HG03457 (cell line): Measurements from ENCODE around the gene HIF3A.
"Not testable (repeated sequence)": the region's sequence is repeated elsewhere in the genome, so short reads cannot be mapped to it uniquely, and the experiment has no call there.

Experiments
- ATAC-seq: cut with Tn5 transposase; IDR thresholded peaks from one replicate; pipeline ENCODE4 v1.9.1; 2021; ENCODE audit warnings: moderate number of reproducible peaks; ENCODE audit not compliant: unreplicated experiment

Gene HIF3A

DNA sequence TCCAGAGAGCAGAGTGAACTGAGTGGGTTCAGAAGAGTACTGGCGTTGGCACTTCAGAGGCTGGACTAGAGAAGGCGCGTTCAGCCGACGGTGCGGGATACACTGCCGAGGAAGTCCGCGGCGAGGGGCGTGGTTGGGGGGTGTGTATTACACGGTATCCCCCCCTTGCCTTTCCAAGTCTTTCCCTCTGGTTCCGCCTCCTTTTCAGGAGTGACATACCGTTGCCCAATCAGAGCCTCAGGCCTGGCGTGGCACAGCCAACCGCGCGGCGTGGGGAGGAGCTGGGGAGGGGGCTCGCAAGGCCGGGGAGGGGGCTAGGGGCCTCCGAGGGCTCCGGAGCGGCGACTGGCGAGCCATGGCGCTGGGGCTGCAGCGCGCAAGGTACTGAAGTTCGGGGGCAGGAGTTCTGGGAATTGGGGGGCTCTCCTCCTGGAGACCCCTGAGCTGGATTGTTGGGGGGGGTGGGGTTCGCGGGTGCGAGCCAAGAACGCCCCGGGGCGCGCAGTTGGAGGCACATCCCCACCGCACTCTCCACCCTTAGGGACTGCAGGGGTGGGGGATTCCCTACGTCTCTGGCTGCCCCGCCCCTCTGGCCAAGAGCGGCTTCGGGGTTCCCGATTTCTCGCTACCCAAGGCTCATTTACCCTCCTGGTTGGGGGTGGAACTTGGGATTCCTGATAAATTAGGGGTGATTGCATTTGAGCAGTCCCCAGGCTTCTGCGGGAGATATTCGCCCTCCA, at the start of gene HIF3A:
Gene HIF3A (plus strand): TSS at position 321 of the 740 bp plus-strand sequence. CDS start 35 bp downstream, at position 356.
- no peak for ATAC-seq

DNA sequence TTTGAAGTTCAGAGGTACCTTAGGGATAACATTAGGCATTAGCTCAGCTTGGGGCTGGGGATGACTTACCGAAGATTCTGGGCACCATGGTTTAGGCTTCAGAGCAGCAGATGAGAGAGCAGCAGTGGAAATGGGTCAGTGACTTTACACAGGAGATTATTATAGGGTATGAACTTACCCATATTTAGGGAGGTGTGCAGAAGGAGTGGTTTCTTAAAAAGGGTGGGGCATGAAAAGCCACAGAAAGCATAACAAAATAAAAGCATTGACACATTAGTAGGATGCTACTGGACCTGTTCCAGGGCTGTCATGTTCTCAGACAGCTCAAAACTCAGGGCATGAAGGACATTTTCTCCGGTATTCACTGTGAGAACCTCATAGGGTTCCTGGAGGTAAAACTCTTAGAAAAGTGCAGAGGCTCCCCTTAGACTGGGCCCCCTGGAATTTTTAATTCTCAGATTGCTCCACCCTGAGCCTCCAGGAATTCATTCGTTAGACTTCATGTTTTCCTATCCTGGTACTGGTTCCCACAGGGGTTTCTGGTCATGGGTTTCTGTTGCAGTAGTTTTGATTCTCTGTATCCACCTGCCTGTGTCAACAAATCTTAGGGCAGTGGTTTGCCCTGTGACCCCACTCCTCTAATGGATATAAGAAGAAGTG, 46.6 kb upstream of the HIF3A start:
- ATAC-seq: no peak

DNA sequence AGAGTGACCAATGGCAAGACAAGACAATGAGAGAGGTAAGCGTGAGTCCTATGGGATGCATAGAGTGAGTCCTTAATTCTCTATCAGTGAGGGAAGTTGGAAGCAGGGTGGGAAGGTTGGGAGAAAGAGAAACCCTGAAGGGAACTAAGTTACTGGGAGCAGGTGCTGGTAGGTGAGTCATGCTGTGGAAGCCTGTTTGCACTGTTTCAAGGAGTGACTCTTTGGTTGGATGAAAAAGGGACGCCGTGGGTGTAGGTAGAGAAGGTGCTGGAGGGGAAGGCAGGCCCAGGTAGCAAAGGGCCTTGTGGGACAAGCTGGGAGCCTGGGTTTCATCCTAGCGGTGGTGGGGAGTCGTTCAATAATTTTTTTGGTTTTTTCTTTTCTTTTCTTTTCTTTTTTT, 45.4 kb upstream of the HIF3A start:
- ATAC-seq: no peak

DNA sequence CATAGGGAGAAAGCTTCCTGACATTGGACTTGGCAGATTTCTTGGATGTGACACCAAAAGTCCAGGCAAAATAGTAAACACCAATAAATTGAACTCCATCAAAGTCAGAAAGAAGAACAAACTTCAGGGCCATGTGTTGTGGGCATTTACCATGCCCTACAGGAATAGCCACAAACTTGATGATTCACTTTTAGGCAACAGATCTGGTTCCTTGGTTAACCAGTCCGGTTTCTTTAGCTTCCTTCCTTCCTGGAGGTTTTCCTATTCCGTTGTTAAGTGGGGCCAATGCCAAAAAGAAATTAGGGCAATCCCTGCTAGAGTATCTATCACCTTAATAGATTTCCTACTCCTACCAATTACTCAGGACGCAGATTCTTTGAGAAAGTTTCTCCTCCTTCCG, 42.1 kb upstream of the HIF3A start:
- ATAC-seq: no peak

DNA sequence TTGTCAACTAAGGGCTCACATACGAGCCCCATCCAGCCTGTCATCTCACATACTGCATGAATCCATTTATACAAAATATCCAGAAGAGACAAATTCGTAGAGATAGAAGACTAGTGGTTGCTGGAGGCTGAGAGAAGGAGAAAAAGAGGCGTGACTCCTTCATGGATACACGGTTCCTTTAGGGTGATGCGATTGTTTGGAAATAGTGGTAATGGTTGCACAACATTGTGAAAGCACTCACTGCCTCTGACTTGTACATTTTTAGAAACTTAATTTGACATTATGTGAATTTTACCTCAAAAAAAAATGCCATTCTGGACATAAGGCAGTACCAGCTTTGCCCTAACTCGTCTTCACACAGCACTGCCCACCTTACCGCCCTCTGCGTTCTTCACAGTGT, 40.0 kb upstream of the HIF3A start:
- ATAC-seq: no peak

DNA sequence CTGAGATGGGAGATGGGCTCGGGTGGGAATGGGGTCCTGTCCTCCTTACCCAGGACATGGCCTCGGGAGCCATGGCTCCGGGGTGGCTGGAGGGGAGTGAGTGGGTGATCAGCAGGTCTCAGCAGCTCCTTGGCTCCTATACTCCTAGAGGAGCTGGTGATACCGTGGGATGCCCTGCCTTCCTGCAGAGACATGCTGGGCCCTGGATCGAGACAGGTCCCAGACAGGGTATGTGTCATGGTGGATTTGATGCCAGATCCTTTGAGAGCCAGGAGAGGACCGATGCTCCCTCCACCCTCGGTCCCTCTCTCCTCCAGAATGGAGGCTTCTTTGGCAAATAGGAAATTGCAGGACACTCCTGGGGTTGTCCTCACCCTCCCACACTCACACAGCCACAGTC, 35.3 kb upstream of the HIF3A start:
- not testable (repeated sequence) for ATAC-seq

DNA sequence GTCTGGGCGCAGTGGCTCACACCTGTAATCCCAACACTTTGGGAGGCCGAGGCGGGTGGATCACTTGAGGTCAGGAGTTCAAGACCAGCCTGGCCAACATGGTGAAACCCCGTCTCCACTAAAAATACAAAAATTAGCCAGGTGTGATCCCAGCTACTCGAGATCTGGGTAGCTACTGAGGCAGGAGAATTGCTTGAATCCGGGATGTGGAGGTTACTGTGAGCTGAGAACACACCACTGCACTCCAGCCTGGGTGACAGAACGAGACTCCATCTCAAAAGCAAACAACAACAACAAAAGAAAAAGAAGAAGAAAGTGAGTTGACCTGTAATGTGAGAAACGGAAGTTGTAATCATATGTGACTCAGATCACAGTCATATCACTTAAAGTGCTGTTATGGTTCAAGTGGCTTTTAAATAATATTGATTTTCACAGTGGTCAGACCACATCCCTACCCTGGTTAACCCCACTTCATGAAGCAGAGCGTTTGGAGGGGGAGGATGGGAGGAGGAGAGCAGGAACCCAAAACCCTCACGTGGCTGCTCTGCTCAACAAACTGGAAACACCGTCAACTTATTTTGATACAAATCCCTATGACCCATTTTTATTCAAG, 34.1 kb upstream of the HIF3A start:
- ATAC-seq: not testable (repeated sequence)

DNA sequence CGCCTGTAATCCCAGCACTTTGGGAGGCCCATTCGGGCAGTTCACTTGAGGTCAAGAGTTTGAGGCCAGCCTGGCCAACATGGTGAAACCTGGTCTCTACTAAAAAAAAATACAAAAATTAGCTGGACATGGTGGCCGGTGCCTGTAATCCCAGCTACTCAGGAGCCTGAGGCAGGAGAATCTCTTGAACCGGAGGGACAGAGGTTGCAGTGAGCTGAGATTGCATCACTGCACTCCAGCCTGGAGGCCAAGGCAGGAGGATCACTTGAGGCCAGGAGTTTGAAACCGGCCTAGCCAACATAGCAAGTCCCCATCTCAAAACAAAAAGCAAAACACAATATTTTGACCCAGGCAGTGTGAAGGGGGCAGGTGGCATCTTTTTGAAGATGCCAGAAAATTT, 32.0 kb upstream of the HIF3A start:
- not testable (repeated sequence) for ATAC-seq

DNA sequence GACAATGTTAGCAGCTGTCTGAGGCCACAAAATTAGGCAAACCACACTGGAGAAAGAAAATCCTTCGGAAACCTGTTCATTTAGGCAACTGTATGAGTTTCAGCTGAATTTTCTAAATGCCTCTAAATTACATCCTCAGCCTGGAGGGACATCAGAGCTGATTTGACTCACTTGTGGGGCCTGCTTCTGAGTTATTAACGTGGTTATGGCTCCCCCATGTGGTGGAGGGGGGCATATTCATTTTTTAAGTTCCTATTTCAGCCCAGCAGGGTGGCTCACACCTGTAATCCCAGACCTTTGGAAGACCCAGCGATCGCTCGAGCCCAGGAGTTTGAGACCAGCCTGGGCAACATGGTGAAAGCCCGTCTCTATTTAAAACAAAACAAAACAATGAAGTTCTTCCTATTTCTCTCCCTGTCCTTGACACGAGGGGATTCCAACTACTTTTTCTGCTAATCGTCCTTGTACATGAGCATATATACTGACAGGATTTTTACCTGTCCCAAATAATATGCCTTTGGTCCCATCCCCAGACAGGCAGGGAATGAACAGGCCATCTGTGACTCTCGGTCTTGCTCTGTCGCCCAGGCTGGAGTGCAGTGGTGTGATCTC, 31.5 kb upstream of the HIF3A start:
- no peak for ATAC-seq

DNA sequence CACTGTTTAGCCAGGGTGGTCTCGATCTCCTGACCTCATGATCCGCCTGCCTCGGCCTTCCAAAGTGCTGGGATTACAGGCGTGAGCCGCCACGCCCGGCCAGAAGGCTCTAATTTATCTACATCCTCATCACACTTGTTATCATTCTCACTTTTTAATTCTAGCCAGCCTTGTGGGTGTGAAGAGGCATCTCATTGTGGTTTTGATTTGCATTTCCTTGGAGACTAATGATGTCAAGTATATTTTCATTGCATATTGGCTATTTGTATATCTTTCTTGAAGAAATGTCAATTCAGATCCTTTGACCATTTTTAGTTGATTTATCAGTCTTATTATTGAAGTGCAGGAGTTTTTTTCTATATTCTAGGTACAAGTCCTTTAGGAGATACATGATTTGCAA, 27.7 kb upstream of the HIF3A start:
- ATAC-seq: no peak

DNA sequence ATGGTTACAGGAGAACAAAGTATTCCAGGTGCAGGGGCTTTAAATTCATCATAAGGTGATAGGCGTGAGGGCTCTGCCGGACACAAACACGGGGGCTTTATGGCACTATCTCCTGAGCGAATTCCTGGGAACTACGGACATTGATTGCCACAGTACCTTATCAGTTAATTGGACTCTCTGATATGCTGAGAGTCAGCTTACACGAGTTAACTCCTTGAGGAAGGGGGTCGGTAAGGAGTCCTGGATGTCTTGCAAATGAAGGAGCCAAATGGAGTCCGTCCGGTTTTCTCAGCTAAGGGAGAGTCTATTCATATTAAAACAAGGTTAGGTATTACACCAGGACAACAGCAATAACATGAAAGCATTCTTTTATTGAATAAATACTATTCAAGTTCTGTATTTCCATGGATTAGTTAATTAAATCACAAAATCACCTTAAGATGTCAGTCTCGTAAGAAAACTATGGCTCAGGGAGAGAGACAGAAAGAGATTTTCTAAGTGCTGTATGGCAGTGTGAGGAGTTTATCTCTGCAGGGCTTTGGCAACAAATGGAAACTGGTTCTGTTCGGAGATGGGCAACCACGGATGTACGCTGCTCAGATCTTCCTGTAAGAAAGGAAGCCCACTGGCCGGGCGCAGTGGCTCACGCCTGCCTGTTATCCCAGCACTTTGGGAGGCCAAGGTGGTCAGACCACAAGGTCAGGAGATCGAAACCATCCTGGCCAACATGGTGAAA, 26.2 kb upstream of the HIF3A start:
- no peak for ATAC-seq

DNA sequence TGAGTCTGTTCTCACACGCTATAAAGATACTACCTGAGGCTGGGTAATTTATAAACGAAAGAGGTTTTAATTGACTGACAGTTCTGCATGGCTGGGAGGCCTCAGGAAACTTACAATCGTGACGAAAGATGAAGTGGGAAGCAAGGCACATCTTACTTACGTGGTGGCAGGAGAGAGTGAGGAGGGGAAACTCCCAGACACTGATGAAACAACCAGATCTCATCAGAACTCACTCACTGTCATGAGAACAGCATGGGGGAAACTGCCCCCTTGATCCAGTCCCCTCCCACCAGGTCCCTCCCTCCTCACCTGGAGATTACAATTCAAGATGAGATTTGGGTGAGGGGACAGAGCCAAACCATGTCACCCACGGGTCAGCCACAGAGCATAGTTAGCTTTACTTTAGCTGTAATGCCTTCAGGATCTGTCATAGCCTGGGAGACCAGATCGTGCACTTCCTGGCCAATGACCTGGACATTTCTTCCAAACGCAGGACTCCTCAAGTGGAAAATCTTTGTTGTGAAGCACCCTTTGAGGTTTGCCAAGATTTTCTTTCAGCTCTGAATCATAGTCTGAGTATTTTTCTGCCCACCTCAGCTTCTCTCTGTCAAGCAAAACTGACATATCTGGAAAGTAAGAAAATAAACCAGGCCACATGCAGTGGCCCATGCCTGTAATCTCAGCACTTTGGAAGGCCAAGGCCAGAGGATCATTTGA, 25.2 kb upstream of the HIF3A start:
- no peak for ATAC-seq

DNA sequence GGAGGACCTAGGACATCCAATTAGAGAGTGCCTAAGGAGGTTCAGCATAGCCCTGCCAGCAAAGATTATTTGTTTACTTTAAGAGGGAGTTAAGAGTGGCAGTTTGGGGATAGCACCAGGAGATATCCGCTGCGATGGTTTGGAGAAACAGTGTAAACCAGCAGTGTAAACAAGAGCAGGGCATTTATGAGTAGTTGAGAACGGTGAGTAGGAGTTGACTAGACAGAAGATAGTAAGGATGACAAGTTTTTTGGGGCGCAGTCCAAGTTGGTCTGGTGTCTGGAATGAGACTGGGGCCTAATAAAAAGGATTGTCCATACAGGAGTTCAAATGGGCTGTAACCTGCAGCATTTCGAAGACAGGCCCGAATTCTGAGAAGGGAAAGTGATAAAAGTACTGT, 22.9 kb upstream of the HIF3A start:
- ATAC-seq: not testable (repeated sequence)

DNA sequence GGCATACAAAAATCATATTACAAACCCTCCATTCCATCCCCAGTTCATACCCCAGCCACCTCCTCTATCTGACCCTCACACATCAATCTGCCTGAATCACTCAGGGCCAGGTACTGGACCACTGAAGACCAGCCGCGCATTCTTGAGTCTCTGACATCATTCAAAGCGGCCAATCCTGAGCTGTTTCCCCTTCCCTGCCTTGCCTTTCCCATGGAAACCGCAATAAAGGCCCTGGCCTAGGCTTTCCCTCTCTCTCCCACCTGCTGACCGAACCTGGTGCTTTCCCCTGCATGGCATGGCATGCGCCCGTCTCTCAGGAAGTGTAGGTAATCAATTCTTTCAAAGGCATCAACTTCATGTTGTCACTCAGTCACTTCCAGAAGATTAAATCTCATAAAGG, 17.7 kb upstream of the HIF3A start:
- ATAC-seq: no peak

DNA sequence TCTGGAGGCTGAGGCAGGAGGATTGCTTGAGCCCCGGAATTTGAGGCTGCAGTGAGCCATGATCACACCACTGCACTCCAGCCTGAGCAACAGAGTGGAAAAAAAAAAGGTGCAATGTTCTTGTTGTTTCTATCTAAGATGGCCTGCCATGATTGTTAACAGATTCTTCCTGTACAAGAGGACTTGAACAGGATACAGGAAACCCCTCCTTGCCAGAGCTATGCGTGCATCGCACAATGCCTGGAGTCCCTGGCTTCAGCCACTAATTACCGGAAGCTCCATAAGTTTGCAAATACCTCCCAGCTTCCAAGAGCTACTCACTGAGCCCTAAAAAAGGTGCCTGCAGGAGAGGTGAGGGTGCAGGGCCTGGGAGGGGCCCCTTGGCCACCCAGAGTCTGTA, 13.1 kb upstream of the HIF3A start:
- no peak for ATAC-seq

DNA sequence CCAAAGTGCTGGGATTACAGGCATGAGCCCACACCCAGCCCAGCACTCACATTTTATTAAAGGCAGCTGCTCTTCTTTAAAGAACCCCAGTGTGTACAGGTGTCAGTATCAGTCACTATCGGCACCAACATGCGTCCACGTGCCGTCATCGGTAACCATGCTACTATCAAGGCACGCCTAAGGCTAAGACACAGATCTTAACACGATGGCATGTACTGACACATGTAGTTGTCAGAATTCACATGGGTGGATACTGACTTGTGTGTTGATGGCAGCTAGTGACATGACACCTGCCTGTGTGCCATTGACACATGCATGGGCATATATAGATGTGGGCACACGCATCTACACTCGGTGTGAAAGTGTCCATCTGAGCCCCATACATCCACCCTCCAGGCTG, 12.2 kb upstream of the HIF3A start:
- ATAC-seq: no peak

DNA sequence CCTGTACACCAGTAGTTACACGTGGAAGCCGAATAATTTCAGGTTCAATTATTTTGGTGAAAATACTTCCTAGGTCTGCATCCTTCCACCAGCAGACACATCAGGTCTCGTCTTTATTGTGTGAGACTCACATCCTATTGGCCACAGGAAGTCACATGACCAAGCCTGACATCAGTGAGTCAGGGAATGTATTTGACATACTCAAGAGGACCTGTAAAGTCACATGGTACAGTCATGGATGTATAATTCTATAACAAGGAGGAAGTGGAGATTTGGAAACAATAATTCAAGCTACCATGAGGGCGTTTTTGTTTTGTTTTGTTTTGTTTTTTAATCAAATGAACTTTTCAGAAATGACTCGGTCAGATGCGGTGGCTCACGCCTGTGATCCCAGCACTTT, 9.3 kb upstream of the HIF3A start:
- no peak for ATAC-seq

DNA sequence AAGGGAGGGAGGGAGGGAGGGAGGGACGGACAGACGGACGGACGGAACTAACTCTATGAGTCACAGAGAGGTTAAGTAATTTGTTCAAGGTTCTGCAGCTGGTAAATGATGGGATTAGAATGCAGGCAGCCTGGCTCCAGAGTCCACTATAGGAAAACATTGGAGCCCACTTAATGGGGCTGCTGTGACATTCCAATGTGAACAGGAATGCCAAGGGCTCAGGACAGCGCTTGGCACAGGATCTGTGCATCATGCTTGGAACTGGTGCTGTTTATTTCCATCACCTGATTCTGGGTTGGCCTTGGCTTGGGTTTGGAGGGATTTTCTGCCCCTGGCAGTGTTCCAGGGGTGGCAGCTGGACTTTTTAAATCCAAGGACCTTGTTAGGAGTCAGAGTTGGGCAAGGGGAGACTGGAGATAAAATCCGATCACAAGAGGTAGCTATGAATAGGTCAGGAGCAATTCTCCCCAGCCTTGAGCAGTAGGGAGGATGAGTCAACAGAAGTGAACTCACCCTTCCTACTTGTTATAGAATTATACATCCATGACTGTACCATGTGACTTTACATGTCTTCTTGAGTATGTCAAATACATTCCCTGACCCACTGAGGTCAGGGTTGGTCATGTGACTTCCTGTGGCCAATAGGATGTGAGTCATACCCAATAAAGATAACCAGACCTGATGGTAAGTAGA, 7.8 kb upstream of the HIF3A start:
- ATAC-seq: no peak

DNA sequence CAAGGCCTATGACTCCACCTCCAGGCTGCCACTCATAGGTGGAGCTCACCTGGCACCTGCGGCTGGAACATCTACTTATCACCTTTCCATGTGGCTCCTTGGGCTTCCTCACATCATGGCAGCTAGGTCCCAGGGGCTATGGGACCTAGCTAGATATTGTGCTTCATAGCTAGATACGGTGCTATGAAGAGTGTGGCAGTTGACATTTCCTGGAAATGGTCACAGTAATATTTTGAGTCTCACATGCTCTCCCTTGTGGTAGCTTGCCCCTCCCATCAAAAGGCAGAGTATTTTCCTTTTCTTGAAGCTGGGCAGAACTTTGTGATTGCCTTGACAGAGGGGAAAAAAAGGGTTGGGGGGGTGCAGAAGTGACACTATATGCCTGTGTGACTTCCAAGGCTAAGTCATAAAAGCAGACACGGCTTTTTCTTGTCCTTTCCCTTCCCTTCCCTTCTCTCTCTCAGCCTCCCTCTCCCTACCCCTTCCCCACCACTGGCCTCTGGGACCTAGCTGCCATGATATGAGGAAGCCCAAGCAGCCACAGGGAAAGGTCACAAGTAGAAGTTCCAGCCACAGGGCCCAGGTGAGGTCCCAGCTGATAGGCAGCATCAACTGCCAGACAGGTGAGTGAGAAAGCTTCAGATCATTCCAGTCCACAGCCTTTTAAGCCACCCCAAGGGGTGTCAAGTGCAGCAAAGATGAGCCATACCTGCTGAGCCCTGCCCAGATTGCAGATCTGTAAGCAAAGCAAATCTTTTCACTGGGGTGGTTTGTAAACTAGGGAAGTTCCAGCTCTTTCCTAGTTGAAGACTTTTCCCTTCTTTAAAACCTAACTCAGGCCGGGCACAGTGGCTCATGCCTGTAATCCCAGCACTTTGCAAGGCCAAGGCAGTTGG, 6.9 kb upstream of the HIF3A start:
- ATAC-seq: no peak
